Pancreas (tissue), 10 donors: ENCODE data around the gene GREB1L. TPM values are rescaled to one million over a fixed set of nuclear protein-coding genes. Genes with fewer than 3 reads are reported as not detected.

Experiments
- ATAC-seq, 4 donors: fragments of 200-7000 bp; cut with Tn5 transposase; one replicate each; pipeline versions ENCODE4 v1.8.0 to v1.9.1; 2020; ENCODE audit warnings: mild to moderate bottlenecking in 4 of 4, moderate library complexity in 4 of 4
- DNase-seq, 6 donors: peaks; one replicate each; pipeline ENCODE4 v3.0.0-alpha.2; 2020
- FAIRE-seq: peaks from 2 replicates; lab custom pipeline; 2012; peaks lifted over from hg19 to GRCh38; lab: Jason Lieb, UNC
- H3K27ac ChIP-seq, 4 donors: fragments of 200-600 bp; sonication (generic); 1 replicate in 3 of 4; 2 replicates in 1 of 4; pipeline versions ENCODE4 v1.5.0 to v1.8.0; 2020
- H3K27me3 ChIP-seq, 4 donors: fragments of 200-600 bp; one replicate each; pipeline ENCODE4 v1.8.0; 2021
- H3K36me3 ChIP-seq, 3 donors: fragments of 200-600 bp; sonication (generic) in 1 of 3; one replicate each; pipeline versions ENCODE4 v1.5.0 to v1.8.0; 2020 to 2021
- H3K4me1 ChIP-seq, 3 donors: fragments of 200-600 bp; one replicate each; pipeline ENCODE4 v1.8.0; 2021
- H3K4me3 ChIP-seq, 4 donors: fragments of 200-600 bp; sonication (generic) in 2 of 4; one replicate each; pipeline versions ENCODE4 v1.5.0 to v1.8.0; 2020 to 2021
- H3K9me3 ChIP-seq, 4 donors: fragments of 200-600 bp; one replicate each; pipeline ENCODE4 v1.8.0; 2021
- WGBS, 2 donors: extraction: QIAGEN DNeasy Blood & Tissue Kit; methylation state at CpG; one replicate each; pipeline ENCODE4 v1.1.7; 2013; 5-methylcytosine and 5-hydroxymethylcytosine counted together
- intact Hi-C, 3 donors: fragments of 100-400 bp; cut with DNase I; formaldehyde crosslinking; loops; one replicate each; pipeline versions ENCODE4 v1.11.1 to v1.14.2; 2022
- polyA plus RNA-seq, 2 donors: library from polyadenylated mRNA; stranded (reverse); fragments of 200-250 nt; gene quantifications; one replicate each; pipeline ENCODE4 v1.2.3, GENCODE V29; 2013
- total RNA-seq, 6 donors: library from RNA; stranded (reverse); fragmentation: NEBNext Ultra II Directional in 4 of 6; extraction: Animal tissue kit (Norgen Biotek cat#: 25700) in 4 of 6; gene quantifications; one replicate each; pipeline versions ENCODE4 v1.2.1 to v1.2.4, GENCODE V29; 2021 to 2023
- TF ChIP-seq, protein P1 (sequence below), 4 donors: fragments of 200-600 bp; sonication (generic) in 3 of 4; IDR thresholded peaks; one replicate each; pipeline versions ENCODE4 v1.5.0 to v1.8.0; 2021; ENCODE audit warnings: antibody characterized with exemption in 4 of 4
- donor health status: healthy with polysubstance abuse.
- donor health status: DM: no; HTN: no; CAD: no; lungs with moderate emphysema.
- donor health status: DM: no; HTN: no; CAD: no.
- donor health status: control.
- donor health status: control.
- donor health status: Bipolar disorder and iron deficiency.
- donor health status: DM: yes; HTN: yes; CAD: no.
- donor health status: DM: no; HTN: no; CAD: no.
- donor health status: DM: no; HTN: no; CAD: no.
- donor health status: DM: yes; HTN: yes; CAD: no.

GREB1L gene
- total and polyA plus RNA-seq, 8 donors, result 0.03 to 0.34 (median 0.19) TPM; not detected in 2

- H3K4me1 ChIP-seq, result peaks cover 0 to 8% (median 0%) of the 10 kb centered on the region in 3 donors
- H3K4me3 ChIP-seq, result no peak overlapping the region
- H3K27me3 ChIP-seq, result no peaks in the 10 kb centered on the region
- TF ChIP-seq, protein P1, sequence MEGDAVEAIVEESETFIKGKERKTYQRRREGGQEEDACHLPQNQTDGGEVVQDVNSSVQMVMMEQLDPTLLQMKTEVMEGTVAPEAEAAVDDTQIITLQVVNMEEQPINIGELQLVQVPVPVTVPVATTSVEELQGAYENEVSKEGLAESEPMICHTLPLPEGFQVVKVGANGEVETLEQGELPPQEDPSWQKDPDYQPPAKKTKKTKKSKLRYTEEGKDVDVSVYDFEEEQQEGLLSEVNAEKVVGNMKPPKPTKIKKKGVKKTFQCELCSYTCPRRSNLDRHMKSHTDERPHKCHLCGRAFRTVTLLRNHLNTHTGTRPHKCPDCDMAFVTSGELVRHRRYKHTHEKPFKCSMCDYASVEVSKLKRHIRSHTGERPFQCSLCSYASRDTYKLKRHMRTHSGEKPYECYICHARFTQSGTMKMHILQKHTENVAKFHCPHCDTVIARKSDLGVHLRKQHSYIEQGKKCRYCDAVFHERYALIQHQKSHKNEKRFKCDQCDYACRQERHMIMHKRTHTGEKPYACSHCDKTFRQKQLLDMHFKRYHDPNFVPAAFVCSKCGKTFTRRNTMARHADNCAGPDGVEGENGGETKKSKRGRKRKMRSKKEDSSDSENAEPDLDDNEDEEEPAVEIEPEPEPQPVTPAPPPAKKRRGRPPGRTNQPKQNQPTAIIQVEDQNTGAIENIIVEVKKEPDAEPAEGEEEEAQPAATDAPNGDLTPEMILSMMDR (IDR thresholded peaks at IDR 0.05), result no peak
- no peaks in the 10 kb centered on the region for H3K9me3 ChIP-seq
- intact Hi-C loops, result no loop called here
- H3K27ac ChIP-seq, result no peak overlapping the region
- FAIRE-seq (no peak), DNase-seq (no peak), ATAC-seq (peak; percentile 25 to 65 (median 62))
- H3K36me3 ChIP-seq, result peaks cover 0 to 43% (median 0%) of the 10 kb centered on the region in 3 donors
- 40 to 43% methylated on average over 1 of the region's 1 CpG for WGBS, 2 donors
These were observed 292.3 kb downstream of the GREB1L start for GRCh38 chr18:21534327-21534726.

DNA sequence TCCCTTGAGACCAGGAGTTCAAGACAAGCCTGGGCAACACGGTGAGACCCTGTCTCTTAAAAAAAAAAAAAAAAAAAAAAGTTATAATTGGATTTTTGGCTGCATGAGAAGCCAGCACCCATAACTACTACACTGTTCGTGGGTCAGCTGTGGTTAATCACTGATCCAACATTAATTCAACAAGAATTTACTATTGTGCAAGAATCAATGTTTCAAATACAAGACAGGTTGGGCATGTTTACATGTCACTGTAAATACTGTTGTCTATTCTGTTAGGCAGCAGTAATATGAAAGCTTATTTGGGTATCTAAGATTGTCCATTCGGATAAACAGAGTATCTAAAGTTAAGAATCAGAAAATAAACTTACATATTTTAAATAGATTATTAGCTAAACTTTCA is 296.2 kb downstream of the GREB1L start:
- H3K4me3 ChIP-seq, result no peak overlapping the region
- peak in 3 of 4 donors; percentile 43 to 79 (median 65) for ATAC-seq
- H3K27me3 ChIP-seq, result no peaks in the 10 kb centered on the region
- 42 to 45% methylated on average over 3 of the region's 3 CpGs for WGBS, 2 donors
- H3K36me3 ChIP-seq, result peaks cover 0 to 19% (median 0%) of the 10 kb centered on the region in 3 donors
- H3K27ac ChIP-seq, result peak overlapping the region in 1 of 4 donors; percentile 14
- FAIRE-seq, result no peak
- no peak for DNase-seq
- intact Hi-C loops, result no loop called here
- H3K4me1 ChIP-seq, result peaks cover 0 to 8% (median 0%) of the 10 kb centered on the region in 3 donors
- TF ChIP-seq, protein P1 (IDR thresholded peaks at IDR 0.05), result no peak
- H3K9me3 ChIP-seq, result no peaks in the 10 kb centered on the region

GRCh38 chr18:21546423-21546822 is 304.4 kb downstream of the GREB1L start:
- Histone ChIP-seq H3K36me3 (no peaks in the 10 kb centered on the region), H3K27ac (no peak overlapping the region), H3K4me1 (no peaks in the 10 kb centered on the region), H3K27me3 (no peaks in the 10 kb centered on the region), H3K4me3 (no peak overlapping the region), H3K9me3 (no peaks in the 10 kb centered on the region)
- TF ChIP-seq, protein P1 (IDR thresholded peaks at IDR 0.05), result no peak
- 93 to 97% methylated on average over 5 of the region's 5 CpGs for WGBS, 2 donors
- DNase-seq (no peak), FAIRE-seq (no peak), ATAC-seq (no peak)
- intact Hi-C loops, result no loop called here

DNA sequence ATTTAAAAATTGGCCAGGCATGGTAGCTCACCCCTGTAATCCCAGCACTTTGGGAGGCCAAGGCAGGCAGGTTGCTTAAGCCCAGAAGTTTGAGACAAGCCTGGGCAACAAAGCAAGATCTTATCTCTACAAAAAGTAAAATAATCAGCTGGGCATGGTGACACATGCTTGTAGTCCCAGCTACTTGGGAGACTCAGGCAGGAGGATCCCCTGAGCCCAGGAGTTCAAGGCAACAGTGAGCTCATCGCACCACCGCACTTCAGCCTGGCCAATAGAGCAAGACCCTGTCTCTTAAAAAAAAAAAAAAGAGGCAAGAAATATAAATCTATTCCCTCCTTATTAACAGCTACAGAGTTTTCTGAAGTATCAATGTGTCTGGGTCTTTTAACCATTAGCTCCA is 306.6 kb downstream of the GREB1L start:
- no peaks in the 10 kb centered on the region for H3K9me3 ChIP-seq
- no peak overlapping the region for H3K4me3 ChIP-seq
- DNase-seq (no peak), FAIRE-seq (no peak), ATAC-seq (no peak)
- intact Hi-C loops, result no loop called here
- TF ChIP-seq, protein P1 (IDR thresholded peaks at IDR 0.05), result no peak
- no peaks in the 10 kb centered on the region for H3K36me3 ChIP-seq
- no peaks in the 10 kb centered on the region for H3K4me1 ChIP-seq
- H3K27ac ChIP-seq, result no peak overlapping the region
- 96 to 98% methylated on average over 2 of the region's 2 CpGs for WGBS, 2 donors
- H3K27me3 ChIP-seq, result no peaks in the 10 kb centered on the region

GRCh38 chr18:21550510-21550970 is 308.5 kb downstream of the GREB1L start:
- Histone ChIP-seq H3K36me3 (no peaks in the 10 kb centered on the region), H3K9me3 (no peaks in the 10 kb centered on the region), H3K4me1 (no peaks in the 10 kb centered on the region), H3K27me3 (no peaks in the 10 kb centered on the region), H3K4me3 (no peak overlapping the region), H3K27ac (no peak overlapping the region)
- 91 to 92% methylated on average over 11 of the region's 11 CpGs for WGBS, 2 donors
- FAIRE-seq (no peak), ATAC-seq (no peak), DNase-seq (no peak)
- intact Hi-C loops, result no loop called here
- TF ChIP-seq, protein P1 (IDR thresholded peaks at IDR 0.05), result no peak
